GM19351 (cell line): ENCODE measurements around the gene MYO7A.
"Not testable (repeated sequence)": the region's sequence is repeated elsewhere in the genome, so short reads cannot be mapped to it uniquely, and the experiment has no call there.

ENCODE experiments used
- ATAC-seq: cut with Tn5 transposase; IDR thresholded peaks from one replicate; pipeline ENCODE4 v1.9.1; 2021; ENCODE audit warnings: mild to moderate bottlenecking, moderate library complexity; ENCODE audit not compliant: unreplicated experiment

MYO7A gene

GRCh38 chr11:77092382-77092781 lies 35.7 kb upstream of the MYO7A start:
- ATAC-seq = no peak

- ATAC-seq = no peak
These were observed 34.8 kb upstream of the MYO7A start for GRCh38 chr11:77093056-77093891.

GRCh38 chr11:77093987-77094840 lies 33.8 kb upstream of the MYO7A start:
- ATAC-seq = no peak

- no peak for ATAC-seq
These were observed 33.1 kb upstream of the MYO7A start for GRCh38 chr11:77094841-77095365.

GRCh38 chr11:77095551-77096490 lies 32.2 kb upstream of the MYO7A start:
- no peak for ATAC-seq

GRCh38 chr11:77096591-77097019 lies 31.4 kb upstream of the MYO7A start:
- no peak for ATAC-seq

GRCh38 chr11:77097180-77097579 lies 30.9 kb upstream of the MYO7A start:
- not testable (repeated sequence) for ATAC-seq

- no peak for ATAC-seq
These were observed 27.6 kb upstream of the MYO7A start for GRCh38 chr11:77100166-77101042.

- no peak for ATAC-seq
These were observed 27.0 kb upstream of the MYO7A start for GRCh38 chr11:77101043-77101537.

GRCh38 chr11:77102246-77103210 lies 25.5 kb upstream of the MYO7A start, which contains the start of gene OMP:
TSS of gene OMP (plus strand) at chr11:77102840. CDS start at chr11:77102840, 0 bp downstream.
- no peak for ATAC-seq

GRCh38 chr11:77103319-77103718 lies 24.7 kb upstream of the MYO7A start:
- ATAC-seq = no peak

- ATAC-seq = no peak
These were observed 23.3 kb upstream of the MYO7A start for GRCh38 chr11:77104727-77105126.

GRCh38 chr11:77106321-77106720 lies 21.7 kb upstream of the MYO7A start:
- ATAC-seq = no peak

GRCh38 chr11:77106759-77107158 lies 21.3 kb upstream of the MYO7A start:
- ATAC-seq = no peak

GRCh38 chr11:77107950-77108349 lies 20.1 kb upstream of the MYO7A start:
- ATAC-seq = no peak

GRCh38 chr11:77108436-77108835 lies 19.6 kb upstream of the MYO7A start:
- no peak for ATAC-seq

- no peak for ATAC-seq
These were observed 18.6 kb upstream of the MYO7A start for GRCh38 chr11:77109236-77110019.
